ENCODE results near the gene SELPLG.

The SELPLG gene

DNA sequence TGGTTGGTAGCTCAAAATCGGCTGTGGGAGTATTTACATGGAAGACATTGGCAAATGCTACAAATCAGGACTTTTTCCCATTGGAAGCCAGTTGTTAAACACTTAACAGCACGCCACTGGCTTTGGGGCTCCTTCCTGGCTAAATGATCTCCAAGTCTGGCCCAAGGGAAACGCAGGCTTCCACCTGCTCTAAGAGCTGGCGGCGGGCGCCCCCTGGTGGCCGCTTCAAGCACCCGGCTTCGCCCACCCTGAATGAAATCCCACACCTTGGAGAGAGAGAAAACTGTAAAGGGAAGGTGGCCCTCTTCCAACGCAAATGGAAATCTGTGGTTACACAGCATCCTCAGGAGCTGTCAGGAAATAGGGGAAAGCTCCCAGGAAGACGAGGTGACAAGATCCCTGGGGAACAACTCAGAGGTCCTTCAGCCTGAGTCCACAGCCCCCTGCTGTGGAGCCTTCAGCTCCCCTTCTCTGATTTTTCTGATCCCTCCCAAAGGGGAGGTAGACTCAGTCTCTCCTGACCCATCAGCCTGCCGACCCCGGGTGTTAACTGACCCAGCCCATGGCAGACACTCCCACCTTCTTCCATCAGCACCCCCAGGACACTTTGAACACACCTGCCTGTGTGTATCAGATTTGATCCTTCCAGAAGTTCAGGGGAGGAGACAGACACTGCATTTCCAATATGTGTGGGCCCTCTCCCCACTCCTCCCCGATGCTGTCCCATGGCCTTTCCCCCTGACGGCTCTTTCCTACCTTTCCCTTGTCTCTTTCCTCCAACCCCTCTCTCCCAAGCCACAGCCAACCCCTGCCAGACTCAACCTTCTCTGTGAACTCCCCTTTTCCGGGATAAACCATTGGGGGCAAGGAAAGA lies 15.4 kb downstream of the SELPLG start:
- peak; percentile 88 for DNase-seq (ENCODE audit: low read depth, low spot score)

DNA sequence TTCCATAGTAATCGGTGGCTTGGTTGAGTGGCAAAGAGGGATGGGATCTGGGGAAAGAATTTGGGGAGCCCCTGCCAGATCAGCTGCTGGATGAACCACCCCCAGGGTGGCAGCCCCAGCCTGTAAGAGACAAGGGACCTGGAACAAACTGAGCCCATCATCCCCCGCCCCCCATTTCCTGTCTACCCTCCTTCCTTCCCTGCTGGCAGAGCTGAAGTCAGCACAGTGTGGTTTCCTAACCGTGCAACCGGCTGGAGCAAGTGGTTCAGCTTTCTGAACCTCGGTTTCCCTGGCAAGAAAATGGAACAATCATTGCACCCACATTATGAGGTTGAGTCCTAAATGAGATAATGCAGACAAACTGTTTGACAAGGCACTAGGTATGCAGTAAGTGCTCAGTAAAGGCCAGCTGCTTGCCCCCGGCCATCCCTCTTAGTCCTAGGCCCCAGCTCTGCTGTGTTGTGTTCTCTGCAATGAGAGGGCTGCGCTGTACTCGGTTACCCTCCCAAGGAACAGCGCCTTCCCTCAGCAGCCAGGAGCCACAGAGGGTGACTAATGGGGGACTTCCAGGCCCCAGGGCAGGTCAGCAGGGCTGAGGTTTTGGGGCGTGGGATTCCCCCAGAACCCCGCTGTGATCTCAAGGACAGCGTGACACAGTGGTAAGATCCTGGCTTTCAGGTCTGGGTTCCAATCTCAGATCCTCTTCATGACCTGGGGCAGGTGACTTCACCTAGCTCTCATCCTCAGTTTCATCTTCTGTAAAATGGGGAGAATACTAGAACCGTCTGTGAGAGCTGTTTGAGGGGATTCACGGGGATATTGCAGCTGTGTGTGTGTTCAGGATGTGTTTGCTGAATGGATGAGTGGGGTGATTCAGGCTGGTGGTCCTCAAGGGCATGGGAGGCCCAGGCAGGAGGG lies 16.5 kb downstream of the SELPLG start:
- TF ChIP-seq, protein P1, sequence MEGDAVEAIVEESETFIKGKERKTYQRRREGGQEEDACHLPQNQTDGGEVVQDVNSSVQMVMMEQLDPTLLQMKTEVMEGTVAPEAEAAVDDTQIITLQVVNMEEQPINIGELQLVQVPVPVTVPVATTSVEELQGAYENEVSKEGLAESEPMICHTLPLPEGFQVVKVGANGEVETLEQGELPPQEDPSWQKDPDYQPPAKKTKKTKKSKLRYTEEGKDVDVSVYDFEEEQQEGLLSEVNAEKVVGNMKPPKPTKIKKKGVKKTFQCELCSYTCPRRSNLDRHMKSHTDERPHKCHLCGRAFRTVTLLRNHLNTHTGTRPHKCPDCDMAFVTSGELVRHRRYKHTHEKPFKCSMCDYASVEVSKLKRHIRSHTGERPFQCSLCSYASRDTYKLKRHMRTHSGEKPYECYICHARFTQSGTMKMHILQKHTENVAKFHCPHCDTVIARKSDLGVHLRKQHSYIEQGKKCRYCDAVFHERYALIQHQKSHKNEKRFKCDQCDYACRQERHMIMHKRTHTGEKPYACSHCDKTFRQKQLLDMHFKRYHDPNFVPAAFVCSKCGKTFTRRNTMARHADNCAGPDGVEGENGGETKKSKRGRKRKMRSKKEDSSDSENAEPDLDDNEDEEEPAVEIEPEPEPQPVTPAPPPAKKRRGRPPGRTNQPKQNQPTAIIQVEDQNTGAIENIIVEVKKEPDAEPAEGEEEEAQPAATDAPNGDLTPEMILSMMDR (IDR thresholded peaks at IDR 0.05; ENCODE audit: low read depth, low read length) = no peak
- H3K4me3 ChIP-seq (ENCODE audit: low read depth, low read length) = no peak overlapping the region
- in situ Hi-C loops (cut with HindIII; ENCODE audit: low sequenced_read_pairs) = no loop called here
- no peak for DNase-seq (ENCODE audit: low read depth, low spot score)

More for the DNA sequence above, 15.4 kb downstream of the SELPLG start:
- in situ Hi-C loops (cut with HindIII; ENCODE audit: low sequenced_read_pairs) = no loop called here
- no peak overlapping the region for H3K4me3 ChIP-seq (ENCODE audit: low read depth, low read length)
- TF ChIP-seq, protein P1 (IDR thresholded peaks at IDR 0.05; ENCODE audit: low read depth, low read length) = peak; percentile 97

DNA sequence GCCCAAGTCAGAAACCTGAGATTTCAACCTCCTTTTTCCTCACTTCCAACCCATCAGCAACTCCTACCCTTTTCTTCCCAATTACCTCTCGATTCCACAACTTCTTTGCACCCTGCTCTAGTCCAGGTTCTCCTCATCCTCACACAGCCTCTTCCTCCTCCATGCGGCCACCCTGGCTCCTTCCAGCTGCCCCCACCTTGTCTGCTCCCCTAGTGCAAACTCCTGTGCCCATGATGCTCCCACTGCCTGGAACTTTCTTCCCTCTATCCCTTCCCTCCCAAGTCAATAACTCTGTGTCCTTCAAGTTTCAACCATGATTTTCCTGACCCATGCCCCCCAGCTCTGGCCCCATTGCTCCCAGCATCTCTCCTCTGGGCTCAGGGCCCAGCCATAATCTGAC lies 17.3 kb downstream of the SELPLG start:
- in situ Hi-C loops (cut with HindIII; ENCODE audit: low sequenced_read_pairs) = no loop called here
- DNase-seq (ENCODE audit: low read depth, low spot score) = no peak

DNA sequence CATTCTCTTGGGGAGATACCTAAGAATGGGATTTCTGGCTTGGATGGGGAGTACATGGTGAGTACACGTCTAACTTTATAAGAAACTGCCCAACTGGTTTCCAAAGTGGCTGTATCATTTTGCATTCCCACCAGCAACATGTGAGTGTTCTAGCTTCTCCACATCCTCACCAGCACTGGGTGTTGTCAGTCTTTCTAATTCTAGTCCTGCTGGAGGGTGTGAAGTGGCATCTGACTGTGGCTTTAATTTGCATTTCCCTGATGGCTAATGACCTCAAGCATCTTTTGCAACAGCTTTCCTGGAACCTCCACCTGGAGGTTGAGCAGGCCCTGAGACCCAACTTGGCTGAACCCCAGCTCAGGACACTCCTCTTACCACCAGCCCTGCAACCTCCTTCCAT lies 17.8 kb downstream of the SELPLG start:
- TF ChIP-seq, protein P1 (IDR thresholded peaks at IDR 0.05; ENCODE audit: low read depth, low read length) = no peak
- in situ Hi-C loops (cut with HindIII; ENCODE audit: low sequenced_read_pairs) = no loop called here
- no peak for DNase-seq (ENCODE audit: low read depth, low spot score)
- no peak overlapping the region for H3K4me3 ChIP-seq (ENCODE audit: low read depth, low read length)

More for the DNA sequence above, 17.3 kb downstream of the SELPLG start:
- H3K4me3 ChIP-seq (ENCODE audit: low read depth, low read length) = no peak overlapping the region
- TF ChIP-seq, protein P1 (IDR thresholded peaks at IDR 0.05; ENCODE audit: low read depth, low read length) = no peak

DNA sequence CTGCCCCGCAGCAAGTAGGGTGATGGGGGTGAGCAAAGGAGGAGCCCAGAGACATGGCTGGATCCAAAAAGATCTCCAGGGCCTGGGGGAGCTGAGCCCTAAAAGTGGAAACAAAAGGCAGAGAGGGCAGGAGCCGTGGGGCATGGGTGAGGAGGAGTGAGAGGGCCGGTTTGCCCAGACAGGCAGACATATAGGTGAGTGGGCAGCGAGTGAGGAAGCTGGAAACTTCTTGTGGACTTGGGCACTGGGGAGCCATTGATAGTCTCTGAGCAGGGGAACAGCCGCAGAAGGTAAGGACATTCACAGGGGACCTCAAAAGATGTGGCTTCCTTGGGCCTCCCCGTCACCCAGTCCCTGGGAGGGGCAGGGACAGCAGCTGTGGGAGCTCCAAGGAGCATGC lies 19.1 kb downstream of the SELPLG start:
- H3K4me3 ChIP-seq (ENCODE audit: low read depth, low read length) = no peak overlapping the region
- TF ChIP-seq, protein P1 (IDR thresholded peaks at IDR 0.05; ENCODE audit: low read depth, low read length) = no peak
- no peak for DNase-seq (ENCODE audit: low read depth, low spot score)
- in situ Hi-C loops (cut with HindIII; ENCODE audit: low sequenced_read_pairs) = no loop called here

DNA sequence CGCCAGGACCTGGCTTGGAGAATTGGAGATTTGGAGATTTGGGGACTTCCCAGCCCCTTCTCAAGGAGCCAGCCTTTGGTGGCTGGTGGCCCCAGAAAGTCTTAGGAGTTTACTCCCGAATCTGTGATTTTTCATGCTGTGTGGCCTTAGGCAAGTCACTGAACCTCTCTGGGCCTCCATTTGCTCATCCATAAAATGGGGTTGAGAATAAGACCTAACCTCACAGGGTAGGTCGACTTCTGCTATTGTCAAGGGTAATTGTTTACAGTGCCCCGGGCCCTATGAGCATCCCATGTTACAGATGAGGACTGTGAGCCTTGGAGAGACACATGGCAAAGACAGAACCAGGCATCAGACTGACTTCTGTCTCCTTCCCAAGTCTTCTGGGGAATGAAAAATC lies 19.7 kb downstream of the SELPLG start:
- TF ChIP-seq, protein P1 (IDR thresholded peaks at IDR 0.05; ENCODE audit: low read depth, low read length) = no peak
- H3K4me3 ChIP-seq (ENCODE audit: low read depth, low read length) = no peak overlapping the region
- in situ Hi-C loops (cut with HindIII; ENCODE audit: low sequenced_read_pairs) = no loop called here
- DNase-seq (ENCODE audit: low read depth, low spot score) = no peak
